GM12873 (cell line): Measurements from ENCODE around the gene DCST1.

Experiments
- CTCF ChIP-seq: IDR thresholded peaks from 2 replicates; pipeline ENCODE4 v1.5.1; 2012; ENCODE audit warnings: low read depth, mild to moderate bottlenecking, moderate library complexity, low read length, control low read depth; ENCODE audit not compliant: insufficient read depth; ENCODE audit errors: missing control alignments

Gene DCST1

DNA sequence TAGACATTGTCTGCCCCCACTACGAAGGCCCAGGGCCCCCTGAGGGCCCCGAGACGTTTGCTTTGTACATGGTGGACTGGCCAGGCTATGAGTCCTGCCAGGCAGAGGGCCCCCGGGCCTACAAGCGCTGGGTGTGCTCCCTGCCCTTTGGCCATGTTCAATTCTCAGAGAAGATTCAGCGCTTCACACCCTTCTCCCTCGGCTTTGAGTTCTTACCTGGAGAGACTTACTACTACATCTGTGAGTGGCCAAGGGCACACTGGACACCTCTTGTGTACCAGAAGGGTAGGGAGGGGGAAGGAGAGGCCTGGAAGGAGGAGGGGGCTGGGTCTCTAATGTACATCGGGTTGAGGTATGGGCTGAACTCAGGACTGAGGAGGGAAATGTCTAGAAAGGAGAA lies 33.2 kb downstream of the DCST1 start:
- TF ChIP-seq CTCF, result no peak

DNA sequence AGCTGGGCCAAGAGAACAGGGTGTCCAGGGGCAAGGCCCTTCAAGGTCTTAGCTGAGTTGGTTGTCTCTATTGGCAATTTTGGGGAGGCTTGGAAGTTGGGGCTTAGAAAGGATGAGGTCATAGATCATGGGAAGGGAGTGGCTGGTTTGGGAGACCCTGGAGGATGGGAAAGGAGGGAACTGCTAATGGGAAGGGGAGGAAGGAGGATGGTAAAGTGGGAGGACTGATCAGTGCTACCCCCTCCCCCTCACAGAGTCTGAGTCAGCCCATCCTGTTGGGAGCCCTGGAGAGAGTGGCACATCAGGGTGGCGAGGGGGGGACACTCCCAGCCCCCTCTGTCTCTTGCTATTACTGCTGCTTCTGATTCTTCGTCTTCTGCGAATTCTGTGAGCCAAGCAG lies 35.0 kb downstream of the DCST1 start:
- no peak for TF ChIP-seq CTCF

- TF ChIP-seq CTCF, result no peak
Observed at GRCh38 chr1:155069551-155070157, 36.0 kb downstream of the DCST1 start.

DNA sequence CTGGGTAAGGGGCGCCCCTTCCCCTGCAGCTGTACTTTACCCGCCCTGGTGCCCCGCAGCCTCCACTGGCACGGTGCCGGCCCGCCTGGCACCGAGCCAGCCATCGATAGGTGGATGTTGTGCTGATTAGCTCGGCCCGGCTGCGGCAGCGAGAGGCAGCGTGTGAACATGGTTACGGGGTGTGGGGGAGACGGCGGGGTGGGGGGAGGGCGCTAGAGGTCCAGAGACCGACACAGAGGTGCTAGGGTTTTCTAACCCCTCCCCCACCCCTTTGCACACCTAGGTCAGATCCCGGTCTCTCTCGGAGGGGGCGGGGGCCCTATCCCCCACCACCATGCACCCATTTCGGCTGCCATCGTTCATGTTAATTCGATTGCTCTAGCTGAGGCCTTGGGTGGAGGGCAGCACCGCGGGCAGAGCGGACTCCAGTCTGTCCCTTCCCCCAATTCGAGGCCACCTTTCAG lies 36.6 kb downstream of the DCST1 start:
- TF ChIP-seq CTCF, result no peak

GRCh38 chr1:155070721-155071569 lies 37.3 kb downstream of the DCST1 start:
- peak; percentile 54 for TF ChIP-seq CTCF

DNA sequence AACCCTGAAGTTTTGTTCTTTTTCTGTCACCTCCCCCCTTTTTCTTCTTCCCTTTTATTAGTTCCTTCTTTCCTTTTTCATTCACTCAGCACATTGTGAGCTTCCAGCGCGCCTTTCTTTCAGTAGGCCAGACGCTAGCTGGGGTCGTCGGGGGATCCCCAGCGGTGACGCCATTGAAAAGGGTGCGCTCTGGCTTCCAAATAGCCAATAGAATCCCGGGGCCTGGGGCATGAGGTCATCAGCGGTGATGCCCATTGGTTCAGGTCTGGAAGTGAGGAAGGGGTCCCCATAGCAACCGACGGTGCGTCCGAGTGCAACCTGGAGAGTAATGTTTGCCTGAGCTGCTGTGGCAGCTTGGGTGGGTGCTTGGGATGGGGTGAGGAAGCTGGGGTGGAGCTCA lies 38.1 kb downstream of the DCST1 start:
- TF ChIP-seq CTCF, result no peak

GRCh38 chr1:155072531-155073289 lies 39.1 kb downstream of the DCST1 start:
- no peak for TF ChIP-seq CTCF
